B cell (primary cell): Measurements from ENCODE around the gene ARGLU1.

Source experiments
- EZH2 ChIP-seq: IDR thresholded peaks from 2 replicates; pipeline ENCODE4 v1.6.1; 2012; ENCODE audit warnings: borderline replicate concordance, low read depth, mild to moderate bottlenecking, moderate library complexity, low read length; ENCODE audit not compliant: insufficient read depth, poor library complexity, severe bottlenecking
- TF ChIP-seq, protein P1 (sequence below): fragments of 200-600 bp; IDR thresholded peaks from one replicate; pipeline ENCODE4 v1.8.0; 2022; ENCODE audit warnings: antibody characterized with exemption, mild to moderate bottlenecking

DNA sequence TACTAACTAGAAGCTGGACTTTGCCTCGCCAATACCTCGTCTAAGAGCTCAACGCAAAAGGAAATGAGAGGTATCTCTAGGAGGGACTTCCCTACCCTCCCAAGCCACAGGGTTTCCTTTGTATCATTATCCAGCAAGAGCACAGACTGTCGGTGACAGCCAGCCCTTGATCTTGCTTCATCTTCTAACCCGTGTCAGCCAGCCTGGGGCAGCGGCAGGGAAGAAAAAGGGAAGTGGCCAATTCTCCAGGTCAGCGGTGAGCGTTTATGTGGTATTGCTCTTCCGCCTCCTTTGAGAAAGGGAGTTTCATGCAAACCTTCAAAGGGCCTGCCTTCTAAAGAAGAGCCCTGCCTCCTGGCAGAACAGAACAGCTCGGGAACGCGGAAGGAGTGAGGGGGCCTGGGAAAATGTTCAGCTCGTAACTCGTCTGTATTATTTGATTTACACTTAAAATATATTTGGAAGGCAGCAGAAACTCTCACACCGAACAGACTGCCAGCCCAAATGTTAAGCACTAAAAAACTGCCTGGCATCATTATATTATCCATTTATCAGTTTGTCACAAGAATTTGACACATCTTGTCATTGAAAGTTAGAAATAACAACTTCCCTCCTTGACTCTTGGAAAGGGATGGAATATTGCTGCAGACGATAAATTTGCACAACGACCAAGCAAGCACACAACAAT lies 74.3 kb downstream of the ARGLU1 start:
- TF ChIP-seq, protein P1, sequence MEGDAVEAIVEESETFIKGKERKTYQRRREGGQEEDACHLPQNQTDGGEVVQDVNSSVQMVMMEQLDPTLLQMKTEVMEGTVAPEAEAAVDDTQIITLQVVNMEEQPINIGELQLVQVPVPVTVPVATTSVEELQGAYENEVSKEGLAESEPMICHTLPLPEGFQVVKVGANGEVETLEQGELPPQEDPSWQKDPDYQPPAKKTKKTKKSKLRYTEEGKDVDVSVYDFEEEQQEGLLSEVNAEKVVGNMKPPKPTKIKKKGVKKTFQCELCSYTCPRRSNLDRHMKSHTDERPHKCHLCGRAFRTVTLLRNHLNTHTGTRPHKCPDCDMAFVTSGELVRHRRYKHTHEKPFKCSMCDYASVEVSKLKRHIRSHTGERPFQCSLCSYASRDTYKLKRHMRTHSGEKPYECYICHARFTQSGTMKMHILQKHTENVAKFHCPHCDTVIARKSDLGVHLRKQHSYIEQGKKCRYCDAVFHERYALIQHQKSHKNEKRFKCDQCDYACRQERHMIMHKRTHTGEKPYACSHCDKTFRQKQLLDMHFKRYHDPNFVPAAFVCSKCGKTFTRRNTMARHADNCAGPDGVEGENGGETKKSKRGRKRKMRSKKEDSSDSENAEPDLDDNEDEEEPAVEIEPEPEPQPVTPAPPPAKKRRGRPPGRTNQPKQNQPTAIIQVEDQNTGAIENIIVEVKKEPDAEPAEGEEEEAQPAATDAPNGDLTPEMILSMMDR, result no peak
- no peak for TF ChIP-seq EZH2
